OCI-LY1 (cell line): Measurements from ENCODE around the gene NAA30.
"Not testable (repeated sequence)": the region's sequence is repeated elsewhere in the genome, so short reads cannot be mapped to it uniquely, and the experiment has no call there.

Experiments used
- H2AFZ ChIP-seq: fragments of 200-600 bp; sonication (generic), shearing (Covaris generic); 2 replicates; pipeline ENCODE4 v1.6.0; 2014; ENCODE audit warnings: antibody characterized with exemption, mild to moderate bottlenecking, low read length
- H3F3A ChIP-seq: fragments of 200-600 bp; sonication (generic), shearing (Covaris generic); 2 replicates; pipeline ENCODE4 v1.6.0; 2014; ENCODE audit warnings: mild to moderate bottlenecking, antibody characterized with exemption, low read length, moderate library complexity; ENCODE audit not compliant: insufficient read depth
- H3K27ac ChIP-seq: fragments of 200-600 bp; sonication (generic); 2 replicates; pipeline ENCODE4 v1.5.1; 2014; ENCODE audit warnings: low read length, mixed run types, mild to moderate bottlenecking, low read depth; ENCODE audit not compliant: poor library complexity, severe bottlenecking
- H3K27me3 ChIP-seq: fragments of 200-600 bp; sonication (generic); 2 replicates; pipeline ENCODE4 v1.6.0; 2014; ENCODE audit warnings: antibody characterized with exemption, mild to moderate bottlenecking, low read length, moderate library complexity; ENCODE audit not compliant: insufficient read depth
- H3K36me3 ChIP-seq: fragments of 200-600 bp; sonication (generic); 2 replicates; pipeline ENCODE4 v1.6.1; 2014; ENCODE audit warnings: mild to moderate bottlenecking, antibody characterized with exemption, low read length, moderate library complexity, mixed read lengths; ENCODE audit not compliant: insufficient read depth
- H3K4me1 ChIP-seq: fragments of 200-600 bp; sonication (generic); 2 replicates; pipeline ENCODE4 v1.5.1; 2014; ENCODE audit warnings: mild to moderate bottlenecking, low read length, moderate library complexity; ENCODE audit not compliant: insufficient read depth, severe bottlenecking
- H3K4me2 ChIP-seq: fragments of 200-600 bp; sonication (generic), shearing (Covaris generic); 2 replicates; pipeline ENCODE4 v1.6.1; 2014; ENCODE audit warnings: low read length
- H3K4me3 ChIP-seq: fragments of 200-600 bp; sonication (generic); 2 replicates; pipeline ENCODE4 v1.5.1; 2014; ENCODE audit warnings: low read length, low read depth, mild to moderate bottlenecking, mixed read lengths; ENCODE audit not compliant: poor library complexity, severe bottlenecking
- H3K79me2 ChIP-seq: fragments of 200-600 bp; shearing (Covaris generic); 2 replicates; pipeline ENCODE4 v1.6.1; 2016; ENCODE audit warnings: mixed run types, low read length, mixed read lengths; ENCODE audit not compliant: insufficient read depth
- H3K9ac ChIP-seq: fragments of 200-600 bp; sonication (generic), shearing (Covaris generic); 2 replicates; pipeline ENCODE4 v1.6.1; 2014; ENCODE audit warnings: mild to moderate bottlenecking, low read length, mixed read lengths
- H3K9me2 ChIP-seq: fragments of 200-600 bp; sonication (generic), shearing (Covaris generic); 2 replicates; pipeline ENCODE4 v1.6.1; 2014; ENCODE audit warnings: low read depth, mild to moderate bottlenecking, low read length, mixed read lengths
- H3K9me3 ChIP-seq: fragments of 200-600 bp; shearing (Covaris generic); 2 replicates; pipeline ENCODE4 v1.6.1; 2014; ENCODE audit warnings: low read length, mixed read lengths
- H4K20me1 ChIP-seq: fragments of 200-600 bp; sonication (generic), shearing (Covaris generic); 2 replicates; pipeline ENCODE4 v1.6.0; 2016; ENCODE audit warnings: mild to moderate bottlenecking, low read length; ENCODE audit not compliant: insufficient read depth
- EZH2 ChIP-seq: fragments of 200-600 bp; sonication (generic), shearing (Covaris generic); IDR thresholded peaks from 2 replicates; pipeline ENCODE4 v1.8.0; 2017; ENCODE audit warnings: borderline replicate concordance, mixed run types, mild to moderate bottlenecking, antibody characterized with exemption, low read length, moderate library complexity, mixed read lengths
- TF ChIP-seq, protein P1 (sequence below): fragments of 200-600 bp; sonication (generic), shearing (Covaris generic); IDR thresholded peaks from 2 replicates; pipeline ENCODE4 v1.5.1; 2017; ENCODE audit warnings: mild to moderate bottlenecking, antibody characterized with exemption, low read length, moderate library complexity, mixed read lengths

Gene NAA30

DNA sequence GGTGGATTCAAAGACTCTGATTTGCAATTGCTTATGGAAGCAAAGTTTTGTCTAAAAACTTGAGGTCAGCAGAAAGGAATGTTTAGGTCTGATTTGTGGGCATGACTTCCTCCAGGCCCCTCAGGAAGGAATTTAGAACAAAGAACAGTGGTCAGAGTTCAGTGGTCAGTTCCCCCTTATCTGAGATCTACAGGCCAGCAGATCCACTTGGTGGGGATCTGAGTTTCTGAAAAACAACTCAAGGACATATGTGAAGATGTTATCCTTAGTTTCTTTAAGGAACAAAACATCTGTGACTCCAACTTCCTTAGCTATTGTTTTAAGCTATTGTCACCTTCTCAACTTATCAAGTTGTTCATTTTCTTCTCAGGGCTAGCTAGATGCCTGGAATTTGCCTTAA, 28.0 kb upstream of the NAA30 start:
- no peak overlapping the region for H3K4me3 ChIP-seq
- H3K9ac ChIP-seq: no peak overlapping the region
- no peak overlapping the region for H2AFZ ChIP-seq
- H3K36me3 ChIP-seq: no peaks in the 10 kb centered on the region
- H4K20me1 ChIP-seq: no peaks in the 10 kb centered on the region
- no peak for TF ChIP-seq EZH2
- TF ChIP-seq, protein P1, sequence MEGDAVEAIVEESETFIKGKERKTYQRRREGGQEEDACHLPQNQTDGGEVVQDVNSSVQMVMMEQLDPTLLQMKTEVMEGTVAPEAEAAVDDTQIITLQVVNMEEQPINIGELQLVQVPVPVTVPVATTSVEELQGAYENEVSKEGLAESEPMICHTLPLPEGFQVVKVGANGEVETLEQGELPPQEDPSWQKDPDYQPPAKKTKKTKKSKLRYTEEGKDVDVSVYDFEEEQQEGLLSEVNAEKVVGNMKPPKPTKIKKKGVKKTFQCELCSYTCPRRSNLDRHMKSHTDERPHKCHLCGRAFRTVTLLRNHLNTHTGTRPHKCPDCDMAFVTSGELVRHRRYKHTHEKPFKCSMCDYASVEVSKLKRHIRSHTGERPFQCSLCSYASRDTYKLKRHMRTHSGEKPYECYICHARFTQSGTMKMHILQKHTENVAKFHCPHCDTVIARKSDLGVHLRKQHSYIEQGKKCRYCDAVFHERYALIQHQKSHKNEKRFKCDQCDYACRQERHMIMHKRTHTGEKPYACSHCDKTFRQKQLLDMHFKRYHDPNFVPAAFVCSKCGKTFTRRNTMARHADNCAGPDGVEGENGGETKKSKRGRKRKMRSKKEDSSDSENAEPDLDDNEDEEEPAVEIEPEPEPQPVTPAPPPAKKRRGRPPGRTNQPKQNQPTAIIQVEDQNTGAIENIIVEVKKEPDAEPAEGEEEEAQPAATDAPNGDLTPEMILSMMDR: no peak
- H3K4me2 ChIP-seq: no peak overlapping the region
- no peaks in the 10 kb centered on the region for H3F3A ChIP-seq
- no peak overlapping the region for H3K27ac ChIP-seq
- H3K27me3 ChIP-seq: no peaks in the 10 kb centered on the region
- H3K9me2 ChIP-seq: no peaks in the 10 kb centered on the region
- no peaks in the 10 kb centered on the region for H3K79me2 ChIP-seq
- no peaks in the 10 kb centered on the region for H3K9me3 ChIP-seq
- no peaks in the 10 kb centered on the region for H3K4me1 ChIP-seq

DNA sequence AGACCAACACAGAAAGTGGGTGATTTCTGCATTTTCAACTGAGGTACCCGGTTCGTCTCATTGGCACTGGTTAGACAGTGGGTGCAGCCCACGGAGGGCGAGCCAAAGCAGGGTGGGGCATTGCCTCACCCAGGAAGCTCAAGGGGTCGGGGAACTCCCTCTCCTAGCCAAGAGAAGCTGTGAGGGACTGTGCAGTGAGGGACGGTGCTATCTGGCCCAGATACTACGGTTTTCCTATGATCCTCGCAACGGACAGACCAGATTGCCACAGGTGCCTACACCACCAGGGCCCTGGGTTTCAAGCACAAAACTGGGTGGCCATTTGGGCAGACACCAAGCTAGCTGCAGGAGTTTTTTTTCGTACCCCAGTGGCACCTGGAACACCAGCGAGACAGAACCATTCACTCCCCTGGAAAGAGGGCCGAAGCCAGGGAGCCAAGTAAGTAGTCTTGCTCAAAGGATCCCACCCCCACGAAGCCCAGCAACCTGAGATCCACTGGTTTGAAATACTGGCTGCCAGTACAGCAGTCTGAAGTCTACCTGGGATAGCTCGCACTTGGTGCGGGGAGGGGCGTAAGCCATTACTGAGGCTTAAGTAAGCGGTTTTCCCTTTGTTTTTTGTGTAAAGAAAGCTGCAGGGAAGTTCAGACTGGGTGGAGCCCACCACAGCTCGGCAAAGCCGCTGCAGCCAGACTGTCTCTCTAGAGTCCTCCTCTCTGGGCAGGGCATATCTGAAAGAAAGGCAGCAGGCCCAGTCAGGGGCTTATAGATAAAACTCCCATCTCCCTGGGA, 25.5 kb upstream of the NAA30 start:
- Histone ChIP-seq H3K9ac (no peak overlapping the region), H3K4me3 (no peak overlapping the region), H3K79me2 (no peaks in the 10 kb centered on the region), H3F3A (no peaks in the 10 kb centered on the region), H4K20me1 (no peaks in the 10 kb centered on the region), H3K4me2 (no peak overlapping the region), H3K9me2 (no peaks in the 10 kb centered on the region), H3K27ac (no peak overlapping the region), H3K36me3 (no peaks in the 10 kb centered on the region), H2AFZ (no peak overlapping the region), H3K27me3 (no peaks in the 10 kb centered on the region), H3K4me1 (no peaks in the 10 kb centered on the region), H3K9me3 (no peaks in the 10 kb centered on the region)
- TF ChIP-seq EZH2: no peak
- TF ChIP-seq, protein P1: no peak

DNA sequence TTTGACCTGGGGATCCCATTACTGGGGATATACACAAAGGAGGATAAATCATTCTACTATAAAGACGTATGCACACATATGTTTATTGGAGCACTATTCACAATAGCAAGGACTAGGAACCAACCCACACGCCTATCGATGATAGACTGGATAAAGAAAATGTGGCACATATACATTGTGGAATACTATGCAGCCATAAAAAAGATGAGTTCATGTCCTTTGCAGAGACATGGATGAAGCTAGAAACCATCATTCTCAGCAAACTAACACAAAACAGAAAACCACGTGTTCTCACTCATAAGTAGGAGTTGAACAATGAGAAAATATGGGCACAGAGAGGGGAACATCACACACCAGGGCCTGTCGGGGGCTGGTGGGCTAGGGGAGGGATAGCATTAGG, 20.2 kb upstream of the NAA30 start:
- not testable (repeated sequence) for H3K9me2 ChIP-seq, H3K9me3 ChIP-seq, H3K4me3 ChIP-seq, H3K79me2 ChIP-seq, H3K27ac ChIP-seq, H2AFZ ChIP-seq, H3K4me2 ChIP-seq, H3K4me1 ChIP-seq, H4K20me1 ChIP-seq, H3K27me3 ChIP-seq, H3K9ac ChIP-seq, H3F3A ChIP-seq, H3K36me3 ChIP-seq

DNA sequence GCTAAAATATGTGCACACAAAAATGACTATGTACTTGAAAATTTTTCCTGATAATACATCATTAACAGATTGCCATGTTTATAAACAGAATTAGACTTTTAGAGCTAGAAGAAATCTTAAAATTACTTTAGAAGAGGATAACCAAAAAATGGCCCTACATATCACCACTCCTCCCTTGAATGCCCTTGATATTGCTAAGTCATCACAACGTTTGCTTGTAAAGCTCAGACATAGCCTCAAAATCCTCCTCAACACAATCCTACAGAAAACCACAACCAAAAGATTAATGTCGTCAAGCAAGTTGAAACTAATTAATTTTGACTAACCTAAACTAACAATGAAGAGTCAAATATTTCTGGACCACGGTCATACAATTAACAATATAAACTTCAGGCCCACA, 19.4 kb upstream of the NAA30 start:
- TF ChIP-seq, protein P1: no peak
- TF ChIP-seq EZH2: no peak
- no peak overlapping the region for H3K27ac ChIP-seq
- H3K79me2 ChIP-seq: no peaks in the 10 kb centered on the region
- no peaks in the 10 kb centered on the region for H4K20me1 ChIP-seq
- no peaks in the 10 kb centered on the region for H3K36me3 ChIP-seq
- no peak overlapping the region for H3K9ac ChIP-seq
- H3K9me3 ChIP-seq: no peaks in the 10 kb centered on the region
- H3K4me2 ChIP-seq: no peak overlapping the region
- no peaks in the 10 kb centered on the region for H3K9me2 ChIP-seq
- H3K27me3 ChIP-seq: no peaks in the 10 kb centered on the region
- H2AFZ ChIP-seq: no peak overlapping the region
- no peaks in the 10 kb centered on the region for H3K4me1 ChIP-seq
- no peak overlapping the region for H3K4me3 ChIP-seq
- H3F3A ChIP-seq: no peaks in the 10 kb centered on the region
